ENCODE data around the gene MTRF1.

The MTRF1 gene

DNA sequence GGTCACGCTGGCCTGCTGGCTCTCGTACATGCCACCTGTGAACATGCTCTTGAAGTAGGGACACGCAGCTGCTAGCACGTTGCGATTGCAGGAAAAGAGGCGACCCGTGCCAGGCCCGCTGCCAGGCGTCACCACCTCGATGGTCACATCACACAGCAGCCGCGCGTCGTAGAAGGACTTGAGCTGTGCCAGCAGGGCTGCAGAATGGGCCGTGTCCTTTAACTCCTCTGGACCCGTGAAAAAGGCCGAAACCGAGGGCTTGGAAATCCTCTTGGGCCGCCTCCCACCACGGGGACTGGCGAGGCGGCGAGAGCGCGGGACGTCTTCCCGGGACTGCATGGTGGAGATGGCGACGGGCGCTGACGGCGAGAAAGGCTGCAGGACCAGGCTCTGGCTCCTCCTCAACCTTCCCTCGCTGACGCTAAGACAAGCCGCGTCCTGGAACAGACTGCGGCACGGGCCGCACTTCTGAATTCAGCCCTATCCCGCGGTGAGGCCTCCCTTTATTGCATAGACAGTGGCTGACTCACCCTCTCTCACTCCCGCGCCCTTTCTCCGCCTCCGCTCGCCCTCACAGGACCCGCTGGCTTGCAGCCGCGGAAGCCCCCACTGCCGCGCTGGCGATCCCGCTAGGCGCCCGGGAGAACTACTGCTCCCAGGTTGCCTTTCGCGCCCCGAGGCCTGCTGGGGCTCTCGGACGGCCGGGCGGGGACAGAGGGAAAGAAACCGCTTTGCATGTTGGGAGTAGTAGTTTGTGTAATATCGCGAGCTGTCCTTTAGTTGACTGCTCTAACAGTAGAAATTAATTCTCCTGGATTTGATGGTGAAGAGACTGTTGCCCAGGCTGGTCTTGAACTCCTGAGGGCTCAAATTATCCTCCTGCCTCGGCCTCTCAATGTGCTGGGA, 69.2 kb downstream of the MTRF1 start, which contains the start of gene KBTBD7 (continued):
- TF ChIP-seq, protein P1, sequence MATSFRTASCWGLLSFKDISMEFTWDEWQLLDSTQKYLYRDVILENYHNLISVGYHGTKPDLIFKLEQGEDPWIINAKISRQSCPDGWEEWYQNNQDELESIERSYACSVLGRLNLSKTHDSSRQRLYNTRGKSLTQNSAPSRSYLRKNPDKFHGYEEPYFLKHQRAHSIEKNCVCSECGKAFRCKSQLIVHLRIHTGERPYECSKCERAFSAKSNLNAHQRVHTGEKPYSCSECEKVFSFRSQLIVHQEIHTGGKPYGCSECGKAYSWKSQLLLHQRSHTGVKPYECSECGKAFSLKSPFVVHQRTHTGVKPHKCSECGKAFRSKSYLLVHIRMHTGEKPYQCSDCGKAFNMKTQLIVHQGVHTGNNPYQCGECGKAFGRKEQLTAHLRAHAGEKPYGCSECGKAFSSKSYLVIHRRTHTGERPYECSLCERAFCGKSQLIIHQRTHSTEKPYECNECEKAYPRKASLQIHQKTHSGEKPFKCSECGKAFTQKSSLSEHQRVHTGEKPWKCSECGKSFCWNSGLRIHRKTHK (tag by site-specific recombination; IDR thresholded peaks at IDR 0.05): no peak
- TF ChIP-seq ZNF560 (tag by site-specific recombination; IDR thresholded peaks at IDR 0.05; ENCODE audit: borderline replicate concordance) (no peak), GFI1B (tag by site-specific recombination; IDR thresholded peaks at IDR 0.05) (no peak), ZNF792 (tag by site-specific recombination; IDR thresholded peaks at IDR 0.05) (no peak), YY2 (tag by site-specific recombination; IDR thresholded peaks at IDR 0.05) (no peak), ZNF654 (tag by site-specific recombination; IDR thresholded peaks at IDR 0.05; ENCODE audit: low read depth) (no peak), ZNF626 (tag by site-specific recombination; IDR thresholded peaks at IDR 0.05) (no peak), KLF7 (tag by site-specific recombination; IDR thresholded peaks at IDR 0.05; ENCODE audit: borderline replicate concordance) (no peak), ZNF548 (tag by site-specific recombination; IDR thresholded peaks at IDR 0.05) (no peak), ZNF48 (tag by site-specific recombination; IDR thresholded peaks at IDR 0.05) (no peak), ZNF658 (tag by site-specific recombination; IDR thresholded peaks at IDR 0.05) (no peak), ZEB2 (tag by site-specific recombination; IDR thresholded peaks at IDR 0.05) (peak; percentile 94), OVOL3 (tag by site-specific recombination; IDR thresholded peaks at IDR 0.05) (no peak; the same call in 1 of the 2 replicates), ZNF335 (tag by site-specific recombination; conservative IDR thresholded peaks at IDR 0.05) (peak; percentile 91), ZNF621 (tag by site-specific recombination; IDR thresholded peaks at IDR 0.05) (no peak), ZNF677 (tag by site-specific recombination; IDR thresholded peaks at IDR 0.05) (0 out of 2 replicates have a peak, but pooled peaks have one; percentile 5), ZNF76 (tag by site-specific recombination; IDR thresholded peaks at IDR 0.05; ENCODE audit: borderline replicate concordance, low read depth) (peak; percentile 99), GLIS1 (tag by site-specific recombination; IDR thresholded peaks at IDR 0.05) (peak; percentile 74), ZNF184 (tag by site-specific recombination; IDR thresholded peaks at IDR 0.05) (peak; percentile 64; the same call in 1 of the 2 replicates), ZNF785 (tag by site-specific recombination; IDR thresholded peaks at IDR 0.05) (no peak), ZBTB20 (tag by site-specific recombination; IDR thresholded peaks at IDR 0.05) (peak; percentile 65; the same call in 1 of the 2 replicates), ZNF311 (tag by site-specific recombination; IDR thresholded peaks at IDR 0.05; ENCODE audit: borderline replicate concordance) (no peak)
- TF ChIP-seq, protein P2, sequence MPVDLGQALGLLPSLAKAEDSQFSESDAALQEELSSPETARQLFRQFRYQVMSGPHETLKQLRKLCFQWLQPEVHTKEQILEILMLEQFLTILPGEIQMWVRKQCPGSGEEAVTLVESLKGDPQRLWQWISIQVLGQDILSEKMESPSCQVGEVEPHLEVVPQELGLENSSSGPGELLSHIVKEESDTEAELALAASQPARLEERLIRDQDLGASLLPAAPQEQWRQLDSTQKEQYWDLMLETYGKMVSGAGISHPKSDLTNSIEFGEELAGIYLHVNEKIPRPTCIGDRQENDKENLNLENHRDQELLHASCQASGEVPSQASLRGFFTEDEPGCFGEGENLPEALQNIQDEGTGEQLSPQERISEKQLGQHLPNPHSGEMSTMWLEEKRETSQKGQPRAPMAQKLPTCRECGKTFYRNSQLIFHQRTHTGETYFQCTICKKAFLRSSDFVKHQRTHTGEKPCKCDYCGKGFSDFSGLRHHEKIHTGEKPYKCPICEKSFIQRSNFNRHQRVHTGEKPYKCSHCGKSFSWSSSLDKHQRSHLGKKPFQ (tag by site-specific recombination; IDR thresholded peaks at IDR 0.05): 0 out of 2 replicates have a peak, but pooled peaks have one; percentile 11
- TF ChIP-seq, protein P3, sequence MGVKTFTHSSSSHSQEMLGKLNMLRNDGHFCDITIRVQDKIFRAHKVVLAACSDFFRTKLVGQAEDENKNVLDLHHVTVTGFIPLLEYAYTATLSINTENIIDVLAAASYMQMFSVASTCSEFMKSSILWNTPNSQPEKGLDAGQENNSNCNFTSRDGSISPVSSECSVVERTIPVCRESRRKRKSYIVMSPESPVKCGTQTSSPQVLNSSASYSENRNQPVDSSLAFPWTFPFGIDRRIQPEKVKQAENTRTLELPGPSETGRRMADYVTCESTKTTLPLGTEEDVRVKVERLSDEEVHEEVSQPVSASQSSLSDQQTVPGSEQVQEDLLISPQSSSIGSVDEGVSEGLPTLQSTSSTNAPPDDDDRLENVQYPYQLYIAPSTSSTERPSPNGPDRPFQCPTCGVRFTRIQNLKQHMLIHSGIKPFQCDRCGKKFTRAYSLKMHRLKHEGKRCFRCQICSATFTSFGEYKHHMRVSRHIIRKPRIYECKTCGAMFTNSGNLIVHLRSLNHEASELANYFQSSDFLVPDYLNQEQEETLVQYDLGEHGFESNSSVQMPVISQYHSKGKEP (tag by site-specific recombination; IDR thresholded peaks at IDR 0.05): no peak
- TF ChIP-seq, protein P4, sequence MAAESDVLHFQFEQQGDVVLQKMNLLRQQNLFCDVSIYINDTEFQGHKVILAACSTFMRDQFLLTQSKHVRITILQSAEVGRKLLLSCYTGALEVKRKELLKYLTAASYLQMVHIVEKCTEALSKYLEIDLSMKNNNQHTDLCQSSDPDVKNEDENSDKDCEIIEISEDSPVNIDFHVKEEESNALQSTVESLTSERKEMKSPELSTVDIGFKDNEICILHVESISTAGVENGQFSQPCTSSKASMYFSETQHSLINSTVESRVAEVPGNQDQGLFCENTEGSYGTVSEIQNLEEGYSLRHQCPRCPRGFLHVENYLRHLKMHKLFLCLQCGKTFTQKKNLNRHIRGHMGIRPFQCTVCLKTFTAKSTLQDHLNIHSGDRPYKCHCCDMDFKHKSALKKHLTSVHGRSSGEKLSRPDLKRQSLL (tag by site-specific recombination; IDR thresholded peaks at IDR 0.05): peak; percentile 53; the same call in 1 of the 2 replicates
- TF ChIP-seq, protein P5, sequence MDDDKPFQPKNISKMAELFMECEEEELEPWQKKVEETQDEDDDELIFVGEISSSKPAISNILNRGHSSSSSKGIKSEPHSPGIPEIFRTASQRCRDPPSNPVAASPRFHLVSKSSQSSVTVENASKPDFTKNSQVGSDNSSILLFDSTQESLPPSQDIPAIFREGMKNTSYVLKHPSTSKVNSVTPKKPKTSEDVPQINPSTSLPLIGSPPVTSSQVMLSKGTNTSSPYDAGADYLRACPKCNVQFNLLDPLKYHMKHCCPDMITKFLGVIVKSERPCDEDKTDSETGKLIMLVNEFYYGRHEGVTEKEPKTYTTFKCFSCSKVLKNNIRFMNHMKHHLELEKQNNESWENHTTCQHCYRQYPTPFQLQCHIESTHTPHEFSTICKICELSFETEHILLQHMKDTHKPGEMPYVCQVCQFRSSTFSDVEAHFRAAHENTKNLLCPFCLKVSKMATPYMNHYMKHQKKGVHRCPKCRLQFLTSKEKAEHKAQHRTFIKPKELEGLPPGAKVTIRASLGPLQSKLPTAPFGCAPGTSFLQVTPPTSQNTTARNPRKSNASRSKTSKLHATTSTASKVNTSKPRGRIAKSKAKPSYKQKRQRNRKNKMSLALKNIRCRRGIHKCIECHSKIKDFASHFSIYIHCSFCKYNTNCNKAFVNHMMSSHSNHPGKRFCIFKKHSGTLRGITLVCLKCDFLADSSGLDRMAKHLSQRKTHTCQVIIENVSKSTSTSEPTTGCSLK (tag by site-specific recombination; IDR thresholded peaks at IDR 0.05): no peak
- TF ChIP-seq, protein P6, sequence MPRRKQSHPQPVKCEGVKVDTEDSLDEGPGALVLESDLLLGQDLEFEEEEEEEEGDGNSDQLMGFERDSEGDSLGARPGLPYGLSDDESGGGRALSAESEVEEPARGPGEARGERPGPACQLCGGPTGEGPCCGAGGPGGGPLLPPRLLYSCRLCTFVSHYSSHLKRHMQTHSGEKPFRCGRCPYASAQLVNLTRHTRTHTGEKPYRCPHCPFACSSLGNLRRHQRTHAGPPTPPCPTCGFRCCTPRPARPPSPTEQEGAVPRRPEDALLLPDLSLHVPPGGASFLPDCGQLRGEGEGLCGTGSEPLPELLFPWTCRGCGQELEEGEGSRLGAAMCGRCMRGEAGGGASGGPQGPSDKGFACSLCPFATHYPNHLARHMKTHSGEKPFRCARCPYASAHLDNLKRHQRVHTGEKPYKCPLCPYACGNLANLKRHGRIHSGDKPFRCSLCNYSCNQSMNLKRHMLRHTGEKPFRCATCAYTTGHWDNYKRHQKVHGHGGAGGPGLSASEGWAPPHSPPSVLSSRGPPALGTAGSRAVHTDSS (tag by site-specific recombination; IDR thresholded peaks at IDR 0.05): no peak
- TF ChIP-seq, protein P7, sequence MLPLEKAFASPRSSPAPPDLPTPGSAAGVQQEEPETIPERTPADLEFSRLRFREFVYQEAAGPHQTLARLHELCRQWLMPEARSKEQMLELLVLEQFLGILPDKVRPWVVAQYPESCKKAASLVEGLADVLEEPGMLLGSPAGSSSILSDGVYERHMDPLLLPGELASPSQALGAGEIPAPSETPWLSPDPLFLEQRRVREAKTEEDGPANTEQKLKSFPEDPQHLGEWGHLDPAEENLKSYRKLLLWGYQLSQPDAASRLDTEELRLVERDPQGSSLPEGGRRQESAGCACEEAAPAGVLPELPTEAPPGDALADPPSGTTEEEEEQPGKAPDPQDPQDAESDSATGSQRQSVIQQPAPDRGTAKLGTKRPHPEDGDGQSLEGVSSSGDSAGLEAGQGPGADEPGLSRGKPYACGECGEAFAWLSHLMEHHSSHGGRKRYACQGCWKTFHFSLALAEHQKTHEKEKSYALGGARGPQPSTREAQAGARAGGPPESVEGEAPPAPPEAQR (tag by site-specific recombination; IDR thresholded peaks at IDR 0.05): no peak

Data from HEK293 (cell line).